HEK293 (cell line): ENCODE results near the gene PTPRF.

Experiments
- CTCF ChIA-PET: fragments of 350-600 bp; formaldehyde crosslinking; extraction: SDS; loops from one replicate; lab custom pipeline; 2021; ENCODE audit warnings: antibody characterized with exemption; lab: Yijun Ruan, JAX
- POLR2A ChIA-PET: fragments of 300-600 bp; formaldehyde crosslinking; extraction: SDS; loops from one replicate; lab custom pipeline; 2020; ENCODE audit warnings: antibody characterized with exemption, inconsistent platforms; lab: Yijun Ruan, JAX
- H3K27ac ChIP-seq: fragments of 200-500 bp; sonication (Bioruptor generic); 2 replicates; pipeline ENCODE4 v1.5.1; 2014; ENCODE audit warnings: low read depth, low read length, control low read depth, inconsistent platforms; ENCODE audit errors: extremely low read depth
- H3K36me3 ChIP-seq, 2 experiments: fragments of 200-500 bp in 1 of 2; sonication (Bioruptor generic) in 1 of 2; 1 replicate in 1 of 2; 2 replicates in 1 of 2; pipeline ENCODE4 v1.5.1; 2014 to 2017; ENCODE audit warnings: inconsistent platforms in 2 of 2, low read length in 2 of 2; ENCODE audit not compliant: control insufficient read depth in 2 of 2, insufficient read depth in 1 of 2
- H3K4me1 ChIP-seq: fragments of 200-500 bp; sonication (Bioruptor generic); 2 replicates; pipeline ENCODE4 v1.5.1; 2014; ENCODE audit warnings: mild to moderate bottlenecking, low read length, inconsistent platforms; ENCODE audit not compliant: control insufficient read depth, insufficient read depth
- H3K4me3 ChIP-seq: 2 replicates; pipeline ENCODE4 v1.5.1; 2011; ENCODE audit warnings: low read depth, mild to moderate bottlenecking, control low read depth, low read length, moderate library complexity
- H3K9me3 ChIP-seq: fragments of 200-500 bp; sonication (Bioruptor generic); 2 replicates; pipeline ENCODE4 v1.5.1; 2014; ENCODE audit warnings: low read depth, low read length, inconsistent platforms; ENCODE audit not compliant: control insufficient read depth, insufficient read depth
- GLIS2 ChIP-seq: fragments of 450-650 bp; formaldehyde crosslinking; IDR thresholded peaks from 2 replicates; pipeline ENCODE4 v1.5.1; 2016; ENCODE audit warnings: missing biosample characterization, missing genetic modification characterization
- KLF1 ChIP-seq: fragments of 450-650 bp; formaldehyde crosslinking; IDR thresholded peaks from 2 replicates; pipeline ENCODE4 v1.5.1; 2016; ENCODE audit warnings: missing biosample characterization, missing genetic modification characterization
- KLF16 ChIP-seq: fragments of 450-650 bp; formaldehyde crosslinking; IDR thresholded peaks from 2 replicates; pipeline ENCODE4 v1.5.1; 2017; ENCODE audit warnings: missing biosample characterization, missing genetic modification characterization
- ZBTB20 ChIP-seq: fragments of 450-650 bp; formaldehyde crosslinking; IDR thresholded peaks from 2 replicates; pipeline ENCODE4 v1.5.1; 2016; ENCODE audit warnings: missing biosample characterization, missing genetic modification characterization
- ZBTB21 ChIP-seq: fragments of 450-650 bp; formaldehyde crosslinking; IDR thresholded peaks from 2 replicates; pipeline ENCODE4 v1.5.1; 2017; ENCODE audit warnings: missing biosample characterization, missing genetic modification characterization
- ZFP37 ChIP-seq: fragments of 450-650 bp; formaldehyde crosslinking; IDR thresholded peaks from 2 replicates; pipeline ENCODE4 v1.5.1; 2016; ENCODE audit warnings: missing biosample characterization, missing genetic modification characterization
- ZNF174 ChIP-seq: fragments of 450-650 bp; formaldehyde crosslinking; IDR thresholded peaks from 2 replicates; pipeline ENCODE4 v1.5.0; 2017; ENCODE audit warnings: missing biosample characterization, mild to moderate bottlenecking, missing genetic modification characterization
- ZNF175 ChIP-seq: fragments of 450-650 bp; formaldehyde crosslinking; IDR thresholded peaks from 2 replicates; pipeline ENCODE4 v1.5.1; 2016; ENCODE audit warnings: missing biosample characterization, missing genetic modification characterization
- ZNF274 ChIP-seq, 2 experiments: fragments of 200-500 bp in 1 of 2; fragments of 450-650 bp in 1 of 2; sonication (Bioruptor generic) in 1 of 2; formaldehyde crosslinking in 1 of 2; IDR thresholded peaks; 2 replicates each; pipeline versions ENCODE4 v1.5.1 to v1.6.1; 2014 to 2016; ENCODE audit warnings: borderline replicate concordance in 1 of 2, inconsistent platforms in 1 of 2, low read length in 1 of 2, missing biosample characterization in 1 of 2, missing genetic modification characterization in 1 of 2
- ZNF311 ChIP-seq: fragments of 450-650 bp; formaldehyde crosslinking; IDR thresholded peaks from 2 replicates; pipeline ENCODE4 v1.5.1; 2017; ENCODE audit warnings: missing biosample characterization, missing genetic modification characterization, borderline replicate concordance
- ZNF501 ChIP-seq: fragments of 450-650 bp; formaldehyde crosslinking; IDR thresholded peaks from 2 replicates; pipeline ENCODE4 v1.5.1; 2016; ENCODE audit warnings: missing biosample characterization, missing genetic modification characterization
- ZXDB ChIP-seq: fragments of 450-650 bp; formaldehyde crosslinking; IDR thresholded peaks from 2 replicates; pipeline ENCODE4 v1.5.1; 2016; ENCODE audit warnings: missing biosample characterization, missing genetic modification characterization
- TF ChIP-seq, protein P1 (sequence below): fragments of 450-650 bp; formaldehyde crosslinking; IDR thresholded peaks from 2 replicates; pipeline ENCODE4 v1.5.1; 2016; ENCODE audit warnings: missing biosample characterization, missing genetic modification characterization
- TF ChIP-seq, protein P2 (sequence below): sonication (generic); formaldehyde crosslinking; IDR thresholded peaks from 2 replicates; pipeline ENCODE4 v1.8.1; 2022; ENCODE audit warnings: mild to moderate bottlenecking, moderate library complexity, missing genetic modification reagents
- TF ChIP-seq, protein P3 (sequence below): fragments of 450-650 bp; formaldehyde crosslinking; IDR thresholded peaks from 2 replicates; pipeline ENCODE4 v1.5.1; 2017; ENCODE audit warnings: missing biosample characterization, missing genetic modification characterization
- TF ChIP-seq, protein P4 (sequence below): fragments of 450-650 bp; formaldehyde crosslinking; IDR thresholded peaks from 2 replicates; pipeline ENCODE4 v1.5.1; 2016; ENCODE audit warnings: missing biosample characterization, missing genetic modification characterization, borderline replicate concordance
- TF ChIP-seq, protein P5 (sequence below): fragments of 450-650 bp; formaldehyde crosslinking; IDR thresholded peaks from 2 replicates; pipeline ENCODE4 v1.5.1; 2016; ENCODE audit warnings: missing biosample characterization, missing genetic modification characterization
- TF ChIP-seq, protein P6 (sequence below): fragments of 450-650 bp; formaldehyde crosslinking; IDR thresholded peaks from 2 replicates; pipeline ENCODE4 v1.5.1; 2016; ENCODE audit warnings: missing biosample characterization, missing genetic modification characterization
- TF ChIP-seq, protein P7 (sequence below): fragments of 450-650 bp; formaldehyde crosslinking; IDR thresholded peaks from 2 replicates; pipeline ENCODE4 v1.5.1; 2016; ENCODE audit warnings: missing biosample characterization, missing genetic modification characterization
- TF ChIP-seq, protein P8 (sequence below): fragments of 450-650 bp; formaldehyde crosslinking; IDR thresholded peaks from 2 replicates; pipeline ENCODE4 v1.5.1; 2016; ENCODE audit warnings: missing biosample characterization, missing genetic modification characterization

PTPRF gene

DNA sequence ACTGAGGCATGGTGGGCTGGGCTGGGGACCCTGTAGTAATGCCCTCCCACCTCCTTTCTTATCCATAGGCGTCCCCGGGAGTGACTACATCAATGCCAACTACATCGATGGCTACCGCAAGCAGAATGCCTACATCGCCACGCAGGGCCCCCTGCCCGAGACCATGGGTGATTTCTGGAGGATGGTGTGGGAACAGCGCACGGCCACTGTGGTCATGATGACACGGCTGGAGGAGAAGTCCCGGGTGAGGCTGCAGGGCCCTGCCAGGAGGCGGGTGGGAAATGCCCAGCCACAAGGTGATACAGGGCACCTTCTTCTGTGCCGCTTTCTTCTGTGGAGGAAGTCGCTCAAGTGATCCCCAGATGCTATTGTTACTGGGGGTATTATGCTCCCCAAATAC, 87.0 kb downstream of the PTPRF start (continued):
- TF ChIP-seq, protein P1, sequence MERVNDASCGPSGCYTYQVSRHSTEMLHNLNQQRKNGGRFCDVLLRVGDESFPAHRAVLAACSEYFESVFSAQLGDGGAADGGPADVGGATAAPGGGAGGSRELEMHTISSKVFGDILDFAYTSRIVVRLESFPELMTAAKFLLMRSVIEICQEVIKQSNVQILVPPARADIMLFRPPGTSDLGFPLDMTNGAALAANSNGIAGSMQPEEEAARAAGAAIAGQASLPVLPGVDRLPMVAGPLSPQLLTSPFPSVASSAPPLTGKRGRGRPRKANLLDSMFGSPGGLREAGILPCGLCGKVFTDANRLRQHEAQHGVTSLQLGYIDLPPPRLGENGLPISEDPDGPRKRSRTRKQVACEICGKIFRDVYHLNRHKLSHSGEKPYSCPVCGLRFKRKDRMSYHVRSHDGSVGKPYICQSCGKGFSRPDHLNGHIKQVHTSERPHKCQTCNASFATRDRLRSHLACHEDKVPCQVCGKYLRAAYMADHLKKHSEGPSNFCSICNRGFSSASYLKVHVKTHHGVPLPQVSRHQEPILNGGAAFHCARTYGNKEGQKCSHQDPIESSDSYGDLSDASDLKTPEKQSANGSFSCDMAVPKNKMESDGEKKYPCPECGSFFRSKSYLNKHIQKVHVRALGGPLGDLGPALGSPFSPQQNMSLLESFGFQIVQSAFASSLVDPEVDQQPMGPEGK: no peak
- TF ChIP-seq ZNF175 (tag by site-specific recombination): no peak
- no peak for TF ChIP-seq KLF1 (tag by site-specific recombination)
- TF ChIP-seq ZBTB21 (tag by site-specific recombination): no peak
- no peak for TF ChIP-seq GLIS2 (tag by site-specific recombination)
- no peak for TF ChIP-seq ZBTB20 (tag by site-specific recombination)
- TF ChIP-seq, protein P2, sequence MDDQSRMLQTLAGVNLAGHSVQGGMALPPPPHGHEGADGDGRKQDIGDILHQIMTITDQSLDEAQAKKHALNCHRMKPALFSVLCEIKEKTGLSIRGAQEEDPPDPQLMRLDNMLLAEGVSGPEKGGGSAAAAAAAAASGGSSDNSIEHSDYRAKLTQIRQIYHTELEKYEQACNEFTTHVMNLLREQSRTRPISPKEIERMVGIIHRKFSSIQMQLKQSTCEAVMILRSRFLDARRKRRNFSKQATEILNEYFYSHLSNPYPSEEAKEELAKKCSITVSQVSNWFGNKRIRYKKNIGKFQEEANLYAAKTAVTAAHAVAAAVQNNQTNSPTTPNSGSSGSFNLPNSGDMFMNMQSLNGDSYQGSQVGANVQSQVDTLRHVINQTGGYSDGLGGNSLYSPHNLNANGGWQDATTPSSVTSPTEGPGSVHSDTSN (CRISPR knock-in tag): no peak
- TF ChIP-seq ZNF311 (tag by site-specific recombination): no peak

DNA sequence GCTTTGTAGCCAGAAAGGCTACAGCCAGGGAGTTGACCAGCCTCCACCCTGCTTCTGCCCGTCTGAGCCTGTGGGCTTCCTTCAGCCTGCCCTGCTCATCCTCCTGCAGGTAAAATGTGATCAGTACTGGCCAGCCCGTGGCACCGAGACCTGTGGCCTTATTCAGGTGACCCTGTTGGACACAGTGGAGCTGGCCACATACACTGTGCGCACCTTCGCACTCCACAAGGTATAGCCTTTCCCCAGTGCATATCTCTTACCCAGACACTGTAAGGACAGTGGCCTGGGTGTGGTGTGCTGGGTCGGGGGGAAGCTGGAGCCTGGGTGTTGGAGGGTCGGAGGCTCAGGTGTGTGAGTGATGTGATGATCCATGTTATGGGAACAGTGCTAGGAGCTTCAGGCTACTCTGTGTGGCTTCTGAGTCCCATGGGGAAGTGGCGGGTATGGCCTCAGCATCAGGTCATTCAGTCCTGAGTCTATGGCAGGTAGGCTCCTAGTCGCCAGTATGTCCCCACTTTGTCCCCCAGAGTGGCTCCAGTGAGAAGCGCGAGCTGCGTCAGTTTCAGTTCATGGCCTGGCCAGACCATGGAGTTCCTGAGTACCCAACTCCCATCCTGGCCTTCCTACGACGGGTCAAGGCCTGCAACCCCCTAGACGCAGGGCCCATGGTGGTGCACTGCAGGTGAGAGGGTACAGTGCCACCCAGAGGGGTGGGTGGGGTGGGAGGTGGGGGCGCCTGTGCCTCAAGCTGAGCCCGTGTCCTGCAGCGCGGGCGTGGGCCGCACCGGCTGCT, 88.0 kb downstream of the PTPRF start:
- ChIA-PET POLR2A (no interaction called here), CTCF (no interaction called here)
- Histone ChIP-seq H3K9me3 (no peaks in the 10 kb centered on the region), H3K27ac (no peak overlapping the region), H3K36me3 (peaks cover 0 to 94% of the 10 kb centered on the region in 2 experiments; a peak in 2 of 3 replicates), H3K4me1 (no peaks in the 10 kb centered on the region), H3K4me3 (no peak overlapping the region)
- no peak for TF ChIP-seq ZNF174 (tag by site-specific recombination)
- TF ChIP-seq ZXDB (tag by site-specific recombination): no peak
- TF ChIP-seq, protein P3, sequence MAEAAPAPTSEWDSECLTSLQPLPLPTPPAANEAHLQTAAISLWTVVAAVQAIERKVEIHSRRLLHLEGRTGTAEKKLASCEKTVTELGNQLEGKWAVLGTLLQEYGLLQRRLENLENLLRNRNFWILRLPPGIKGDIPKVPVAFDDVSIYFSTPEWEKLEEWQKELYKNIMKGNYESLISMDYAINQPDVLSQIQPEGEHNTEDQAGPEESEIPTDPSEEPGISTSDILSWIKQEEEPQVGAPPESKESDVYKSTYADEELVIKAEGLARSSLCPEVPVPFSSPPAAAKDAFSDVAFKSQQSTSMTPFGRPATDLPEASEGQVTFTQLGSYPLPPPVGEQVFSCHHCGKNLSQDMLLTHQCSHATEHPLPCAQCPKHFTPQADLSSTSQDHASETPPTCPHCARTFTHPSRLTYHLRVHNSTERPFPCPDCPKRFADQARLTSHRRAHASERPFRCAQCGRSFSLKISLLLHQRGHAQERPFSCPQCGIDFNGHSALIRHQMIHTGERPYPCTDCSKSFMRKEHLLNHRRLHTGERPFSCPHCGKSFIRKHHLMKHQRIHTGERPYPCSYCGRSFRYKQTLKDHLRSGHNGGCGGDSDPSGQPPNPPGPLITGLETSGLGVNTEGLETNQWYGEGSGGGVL (tag by site-specific recombination): no peak
- TF ChIP-seq, protein P4, sequence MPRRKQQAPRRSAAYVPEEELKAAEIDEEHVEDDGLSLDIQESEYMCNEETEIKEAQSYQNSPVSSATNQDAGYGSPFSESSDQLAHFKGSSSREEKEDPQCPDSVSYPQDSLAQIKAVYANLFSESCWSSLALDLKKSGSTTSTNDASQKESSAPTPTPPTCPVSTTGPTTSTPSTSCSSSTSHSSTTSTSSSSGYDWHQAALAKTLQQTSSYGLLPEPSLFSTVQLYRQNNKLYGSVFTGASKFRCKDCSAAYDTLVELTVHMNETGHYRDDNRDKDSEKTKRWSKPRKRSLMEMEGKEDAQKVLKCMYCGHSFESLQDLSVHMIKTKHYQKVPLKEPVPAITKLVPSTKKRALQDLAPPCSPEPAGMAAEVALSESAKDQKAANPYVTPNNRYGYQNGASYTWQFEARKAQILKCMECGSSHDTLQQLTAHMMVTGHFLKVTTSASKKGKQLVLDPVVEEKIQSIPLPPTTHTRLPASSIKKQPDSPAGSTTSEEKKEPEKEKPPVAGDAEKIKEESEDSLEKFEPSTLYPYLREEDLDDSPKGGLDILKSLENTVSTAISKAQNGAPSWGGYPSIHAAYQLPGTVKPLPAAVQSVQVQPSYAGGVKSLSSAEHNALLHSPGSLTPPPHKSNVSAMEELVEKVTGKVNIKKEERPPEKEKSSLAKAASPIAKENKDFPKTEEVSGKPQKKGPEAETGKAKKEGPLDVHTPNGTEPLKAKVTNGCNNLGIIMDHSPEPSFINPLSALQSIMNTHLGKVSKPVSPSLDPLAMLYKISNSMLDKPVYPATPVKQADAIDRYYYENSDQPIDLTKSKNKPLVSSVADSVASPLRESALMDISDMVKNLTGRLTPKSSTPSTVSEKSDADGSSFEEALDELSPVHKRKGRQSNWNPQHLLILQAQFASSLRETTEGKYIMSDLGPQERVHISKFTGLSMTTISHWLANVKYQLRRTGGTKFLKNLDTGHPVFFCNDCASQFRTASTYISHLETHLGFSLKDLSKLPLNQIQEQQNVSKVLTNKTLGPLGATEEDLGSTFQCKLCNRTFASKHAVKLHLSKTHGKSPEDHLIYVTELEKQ (tag by site-specific recombination): no peak
- TF ChIP-seq ZBTB20 (tag by site-specific recombination): no peak
- no peak for TF ChIP-seq ZNF274 (IDR thresholded peaks at IDR 0.05; ENCODE audit: low read length)
- no peak for TF ChIP-seq ZNF274 (tag by site-specific recombination; IDR thresholded peaks at IDR 0.05; ENCODE audit: borderline replicate concordance)
- TF ChIP-seq, protein P5, sequence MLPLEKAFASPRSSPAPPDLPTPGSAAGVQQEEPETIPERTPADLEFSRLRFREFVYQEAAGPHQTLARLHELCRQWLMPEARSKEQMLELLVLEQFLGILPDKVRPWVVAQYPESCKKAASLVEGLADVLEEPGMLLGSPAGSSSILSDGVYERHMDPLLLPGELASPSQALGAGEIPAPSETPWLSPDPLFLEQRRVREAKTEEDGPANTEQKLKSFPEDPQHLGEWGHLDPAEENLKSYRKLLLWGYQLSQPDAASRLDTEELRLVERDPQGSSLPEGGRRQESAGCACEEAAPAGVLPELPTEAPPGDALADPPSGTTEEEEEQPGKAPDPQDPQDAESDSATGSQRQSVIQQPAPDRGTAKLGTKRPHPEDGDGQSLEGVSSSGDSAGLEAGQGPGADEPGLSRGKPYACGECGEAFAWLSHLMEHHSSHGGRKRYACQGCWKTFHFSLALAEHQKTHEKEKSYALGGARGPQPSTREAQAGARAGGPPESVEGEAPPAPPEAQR (tag by site-specific recombination): no peak
- TF ChIP-seq, protein P6, sequence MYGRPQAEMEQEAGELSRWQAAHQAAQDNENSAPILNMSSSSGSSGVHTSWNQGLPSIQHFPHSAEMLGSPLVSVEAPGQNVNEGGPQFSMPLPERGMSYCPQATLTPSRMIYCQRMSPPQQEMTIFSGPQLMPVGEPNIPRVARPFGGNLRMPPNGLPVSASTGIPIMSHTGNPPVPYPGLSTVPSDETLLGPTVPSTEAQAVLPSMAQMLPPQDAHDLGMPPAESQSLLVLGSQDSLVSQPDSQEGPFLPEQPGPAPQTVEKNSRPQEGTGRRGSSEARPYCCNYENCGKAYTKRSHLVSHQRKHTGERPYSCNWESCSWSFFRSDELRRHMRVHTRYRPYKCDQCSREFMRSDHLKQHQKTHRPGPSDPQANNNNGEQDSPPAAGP: no peak
- TF ChIP-seq, protein P7, sequence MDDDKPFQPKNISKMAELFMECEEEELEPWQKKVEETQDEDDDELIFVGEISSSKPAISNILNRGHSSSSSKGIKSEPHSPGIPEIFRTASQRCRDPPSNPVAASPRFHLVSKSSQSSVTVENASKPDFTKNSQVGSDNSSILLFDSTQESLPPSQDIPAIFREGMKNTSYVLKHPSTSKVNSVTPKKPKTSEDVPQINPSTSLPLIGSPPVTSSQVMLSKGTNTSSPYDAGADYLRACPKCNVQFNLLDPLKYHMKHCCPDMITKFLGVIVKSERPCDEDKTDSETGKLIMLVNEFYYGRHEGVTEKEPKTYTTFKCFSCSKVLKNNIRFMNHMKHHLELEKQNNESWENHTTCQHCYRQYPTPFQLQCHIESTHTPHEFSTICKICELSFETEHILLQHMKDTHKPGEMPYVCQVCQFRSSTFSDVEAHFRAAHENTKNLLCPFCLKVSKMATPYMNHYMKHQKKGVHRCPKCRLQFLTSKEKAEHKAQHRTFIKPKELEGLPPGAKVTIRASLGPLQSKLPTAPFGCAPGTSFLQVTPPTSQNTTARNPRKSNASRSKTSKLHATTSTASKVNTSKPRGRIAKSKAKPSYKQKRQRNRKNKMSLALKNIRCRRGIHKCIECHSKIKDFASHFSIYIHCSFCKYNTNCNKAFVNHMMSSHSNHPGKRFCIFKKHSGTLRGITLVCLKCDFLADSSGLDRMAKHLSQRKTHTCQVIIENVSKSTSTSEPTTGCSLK (tag by site-specific recombination): no peak
- TF ChIP-seq ZNF501 (tag by site-specific recombination): no peak
- TF ChIP-seq ZFP37 (tag by site-specific recombination): no peak
- TF ChIP-seq, protein P8, sequence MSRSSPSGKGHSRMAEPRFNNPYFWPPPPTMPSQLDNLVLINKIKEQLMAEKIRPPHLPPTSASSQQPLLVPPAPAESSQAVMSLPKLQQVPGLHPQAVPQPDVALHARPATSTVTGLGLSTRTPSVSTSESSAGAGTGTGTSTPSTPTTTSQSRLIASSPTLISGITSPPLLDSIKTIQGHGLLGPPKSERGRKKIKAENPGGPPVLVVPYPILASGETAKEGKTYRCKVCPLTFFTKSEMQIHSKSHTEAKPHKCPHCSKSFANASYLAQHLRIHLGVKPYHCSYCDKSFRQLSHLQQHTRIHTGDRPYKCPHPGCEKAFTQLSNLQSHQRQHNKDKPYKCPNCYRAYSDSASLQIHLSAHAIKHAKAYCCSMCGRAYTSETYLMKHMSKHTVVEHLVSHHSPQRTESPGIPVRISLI (tag by site-specific recombination): no peak
- TF ChIP-seq KLF16: no peak
